PFSK-1 (cell line): ENCODE measurements around the gene DGCR8.

Source experiments
- FOXP2 ChIP-seq: optimal IDR thresholded peaks from 2 replicates; pipeline ENCODE3; 2011; ENCODE audit warnings: borderline replicate concordance, control low read depth, inconsistent platforms; ENCODE audit not compliant: insufficient read depth; ENCODE audit errors: extremely low read length, extremely low read depth
- POLR2AphosphoS5 ChIP-seq: IDR thresholded peaks from 2 replicates; pipeline ENCODE4 v1.6.1; 2012; ENCODE audit warnings: low read depth, mild to moderate bottlenecking, control low read depth, low read length, moderate library complexity
- SIN3A ChIP-seq: IDR thresholded peaks from 2 replicates; pipeline ENCODE4 v1.6.1; 2012; ENCODE audit warnings: mild to moderate bottlenecking, low read length, moderate library complexity, borderline replicate concordance; ENCODE audit not compliant: insufficient read depth
- TAF1 ChIP-seq: IDR thresholded peaks from 2 replicates; pipeline ENCODE4 v1.6.1; 2012; ENCODE audit warnings: low read length, control low read depth, borderline replicate concordance; ENCODE audit not compliant: insufficient read depth
- TF ChIP-seq, protein P1 (sequence below), 2 experiments: IDR thresholded peaks; 2 replicates each; pipeline versions ENCODE4 v1.6.1 to v1.8.0; 2011 to 2012; ENCODE audit warnings: low read depth in 2 of 2, low read length in 2 of 2, control low read depth in 1 of 2, inconsistent platforms in 1 of 2, mild to moderate bottlenecking in 1 of 2, moderate library complexity in 1 of 2; ENCODE audit not compliant: insufficient read depth in 1 of 2

DGCR8 gene

DNA sequence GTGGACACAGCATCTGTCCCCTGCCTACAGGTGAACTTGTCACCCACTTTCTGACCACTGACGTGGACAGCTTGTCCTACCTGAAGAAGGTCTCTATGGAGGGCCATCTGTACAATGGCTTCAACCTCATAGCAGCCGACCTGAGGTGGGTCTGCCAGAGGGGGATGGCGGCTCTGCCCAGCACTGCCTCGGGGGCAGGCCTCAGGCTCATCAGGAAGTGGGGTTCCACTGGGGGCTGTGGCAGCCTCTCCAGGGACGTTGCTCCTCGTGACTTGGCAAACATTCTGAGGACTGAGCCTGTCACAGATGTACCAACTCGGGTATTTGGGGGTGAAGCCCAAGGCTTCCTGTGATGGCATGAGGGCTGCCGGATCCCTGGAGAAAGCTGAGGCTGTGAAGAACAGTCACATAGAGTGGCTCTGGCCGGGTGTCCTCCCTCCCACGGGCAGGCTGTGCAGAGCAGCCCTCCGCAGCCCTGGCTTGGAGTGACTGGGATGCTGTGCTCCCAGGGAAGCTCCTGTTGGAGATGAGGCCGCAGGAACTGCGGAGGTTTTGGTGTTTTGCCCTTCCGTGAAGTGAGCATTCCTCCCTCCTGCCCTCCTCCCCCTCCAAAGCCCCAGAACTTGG is 26.5 kb upstream of the DGCR8 start:
- TF ChIP-seq POLR2AphosphoS5 (no peak), SIN3A (no peak), FOXP2 (no peak), TAF1 (no peak)
- TF ChIP-seq, protein P1, sequence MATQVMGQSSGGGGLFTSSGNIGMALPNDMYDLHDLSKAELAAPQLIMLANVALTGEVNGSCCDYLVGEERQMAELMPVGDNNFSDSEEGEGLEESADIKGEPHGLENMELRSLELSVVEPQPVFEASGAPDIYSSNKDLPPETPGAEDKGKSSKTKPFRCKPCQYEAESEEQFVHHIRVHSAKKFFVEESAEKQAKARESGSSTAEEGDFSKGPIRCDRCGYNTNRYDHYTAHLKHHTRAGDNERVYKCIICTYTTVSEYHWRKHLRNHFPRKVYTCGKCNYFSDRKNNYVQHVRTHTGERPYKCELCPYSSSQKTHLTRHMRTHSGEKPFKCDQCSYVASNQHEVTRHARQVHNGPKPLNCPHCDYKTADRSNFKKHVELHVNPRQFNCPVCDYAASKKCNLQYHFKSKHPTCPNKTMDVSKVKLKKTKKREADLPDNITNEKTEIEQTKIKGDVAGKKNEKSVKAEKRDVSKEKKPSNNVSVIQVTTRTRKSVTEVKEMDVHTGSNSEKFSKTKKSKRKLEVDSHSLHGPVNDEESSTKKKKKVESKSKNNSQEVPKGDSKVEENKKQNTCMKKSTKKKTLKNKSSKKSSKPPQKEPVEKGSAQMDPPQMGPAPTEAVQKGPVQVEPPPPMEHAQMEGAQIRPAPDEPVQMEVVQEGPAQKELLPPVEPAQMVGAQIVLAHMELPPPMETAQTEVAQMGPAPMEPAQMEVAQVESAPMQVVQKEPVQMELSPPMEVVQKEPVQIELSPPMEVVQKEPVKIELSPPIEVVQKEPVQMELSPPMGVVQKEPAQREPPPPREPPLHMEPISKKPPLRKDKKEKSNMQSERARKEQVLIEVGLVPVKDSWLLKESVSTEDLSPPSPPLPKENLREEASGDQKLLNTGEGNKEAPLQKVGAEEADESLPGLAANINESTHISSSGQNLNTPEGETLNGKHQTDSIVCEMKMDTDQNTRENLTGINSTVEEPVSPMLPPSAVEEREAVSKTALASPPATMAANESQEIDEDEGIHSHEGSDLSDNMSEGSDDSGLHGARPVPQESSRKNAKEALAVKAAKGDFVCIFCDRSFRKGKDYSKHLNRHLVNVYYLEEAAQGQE (IDR thresholded peaks at IDR 0.05; ENCODE audit: insufficient read depth in 1 of 2, low read depth in 2 of 2, low read length in 2 of 2) = no peak

DNA sequence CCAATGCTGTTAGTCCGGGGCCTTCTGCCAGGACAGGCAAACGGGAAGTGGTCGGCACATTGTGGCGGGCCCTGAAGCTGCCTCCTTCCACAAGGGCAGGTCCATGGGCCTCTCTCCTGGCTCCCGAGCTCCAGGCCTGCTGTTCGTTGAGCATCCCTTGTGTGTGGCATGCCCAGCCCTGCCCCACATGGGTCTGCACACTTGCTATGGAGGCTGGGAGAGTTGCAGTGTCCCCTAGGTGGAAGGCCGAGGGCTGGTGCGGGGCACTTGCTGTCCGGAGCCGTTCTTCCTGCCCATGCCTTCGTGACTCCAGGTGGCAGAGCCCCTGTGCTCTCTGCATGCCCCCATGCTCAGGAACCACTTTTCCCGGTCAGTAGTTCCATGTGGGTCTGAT is 26.0 kb upstream of the DGCR8 start:
- TF ChIP-seq, protein P1 (IDR thresholded peaks at IDR 0.05; ENCODE audit: insufficient read depth in 1 of 2, low read depth in 2 of 2, low read length in 2 of 2) = no peak
- TF ChIP-seq SIN3A (no peak), FOXP2 (no peak), TAF1 (no peak), POLR2AphosphoS5 (no peak)

DNA sequence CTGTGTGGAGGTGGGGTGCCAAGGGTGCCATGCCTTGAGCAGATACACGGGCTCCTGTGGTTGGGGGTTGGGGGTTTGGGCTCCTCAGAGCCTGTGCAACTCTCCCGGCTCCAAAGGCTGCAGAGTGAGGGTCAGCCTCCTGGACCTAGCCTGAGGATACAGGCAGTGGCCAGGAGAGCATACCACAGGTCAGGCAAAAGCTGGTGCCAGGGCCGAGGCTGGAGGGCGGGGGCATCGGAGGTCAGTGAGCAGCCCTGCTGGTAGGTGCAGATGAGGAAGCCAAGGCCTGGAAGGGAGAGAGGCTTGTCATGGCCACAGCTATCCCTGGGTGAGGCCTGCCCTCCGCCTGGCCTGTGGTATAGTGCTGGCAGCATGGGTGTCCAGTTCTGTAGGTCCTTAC is 25.6 kb upstream of the DGCR8 start:
- no peak for TF ChIP-seq FOXP2
- TF ChIP-seq TAF1 = no peak
- TF ChIP-seq, protein P1 (IDR thresholded peaks at IDR 0.05; ENCODE audit: insufficient read depth in 1 of 2, low read depth in 2 of 2, low read length in 2 of 2) = no peak
- TF ChIP-seq POLR2AphosphoS5 = no peak
- TF ChIP-seq SIN3A = no peak

DNA sequence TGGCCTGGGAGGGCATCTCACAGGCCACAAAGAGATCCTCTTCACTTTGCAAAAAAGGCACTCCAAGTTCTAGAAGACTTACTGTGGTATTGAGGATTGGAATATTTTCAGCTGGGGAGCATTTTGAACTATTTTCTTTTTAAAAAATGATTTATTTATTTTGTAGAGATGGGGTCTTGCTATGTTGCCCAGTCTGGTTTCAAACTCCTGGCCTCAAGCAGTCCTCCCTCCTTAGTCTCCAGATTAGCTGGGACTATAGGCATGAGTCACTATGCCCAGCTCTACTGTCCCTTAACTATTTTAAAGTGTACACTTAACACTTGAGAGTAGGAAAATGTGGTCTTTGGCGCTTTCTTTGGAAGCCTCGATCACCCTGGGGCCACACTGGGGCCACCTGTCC is 24.9 kb upstream of the DGCR8 start:
- no peak for TF ChIP-seq FOXP2
- no peak for TF ChIP-seq SIN3A
- TF ChIP-seq TAF1 = no peak
- TF ChIP-seq POLR2AphosphoS5 = no peak
- TF ChIP-seq, protein P1 (IDR thresholded peaks at IDR 0.05; ENCODE audit: insufficient read depth in 1 of 2, low read depth in 2 of 2, low read length in 2 of 2) = no peak
